Prostate gland (tissue), 2 donors: ENCODE measurements around the gene CCDC32. TPM values are rescaled to one million over a fixed set of nuclear protein-coding genes. Genes with fewer than 3 reads are reported as not detected.

Experiments
- DNase-seq: peaks from one replicate; pipeline ENCODE4 v3.0.0-alpha.2; 2019; ENCODE audit warnings: low spot score
- H3K27ac ChIP-seq, 2 donors: fragments of 200-600 bp; sonication (generic); 2 replicates each; pipeline ENCODE4 v1.5.1; 2017 to 2019
- H3K27me3 ChIP-seq: fragments of 200-600 bp; sonication (generic); replicated peaks from 2 replicates; pipeline ENCODE4 v1.5.1; 2019; ENCODE audit not compliant: insufficient read depth
- H3K36me3 ChIP-seq, 2 donors: fragments of 200-600 bp; sonication (generic); 1 replicate in 1 of 2; 2 replicates in 1 of 2; pipeline versions ENCODE4 v1.5.1 to v1.8.1; 2017 to 2019
- H3K4me1 ChIP-seq: fragments of 200-600 bp; sonication (generic); replicated peaks from 2 replicates; pipeline ENCODE4 v1.5.1; 2019
- H3K4me3 ChIP-seq, 2 donors: fragments of 200-600 bp; sonication (generic); 2 replicates each; pipeline ENCODE4 v1.5.1; 2017 to 2019
- H3K9me3 ChIP-seq: fragments of 200-600 bp; sonication (generic); 2 replicates; pipeline ENCODE4 v1.5.1; 2017
- CTCF ChIP-seq, 4 experiments: fragments of 200-600 bp in 2 of 4; fragments of 450-650 bp in 2 of 4; sonication (generic) in 2 of 4; IDR thresholded peaks; 1 replicate in 3 of 4; 2 replicates in 1 of 4; pipeline ENCODE4 v1.5.1; 2016 to 2019; ENCODE audit warnings: antibody characterized with exemption in 4 of 4, mild to moderate bottlenecking in 2 of 4, moderate library complexity in 2 of 4
- POLR2A ChIP-seq: fragments of 450-650 bp; IDR thresholded peaks from one replicate; pipeline ENCODE4 v1.6.1; 2016; ENCODE audit warnings: antibody characterized with exemption, mild to moderate bottlenecking
- POLR2AphosphoS5 ChIP-seq: sonication (generic); formaldehyde crosslinking; IDR thresholded peaks from one replicate; pipeline ENCODE4 v1.6.1; 2017; ENCODE audit warnings: antibody characterized with exemption
- WGBS: methylation state at CpG from one replicate; pipeline ENCODE4 v1.1.5; 2018; 5-methylcytosine and 5-hydroxymethylcytosine counted together
- intact Hi-C: fragments of 100-400 bp; cut with DNase I; formaldehyde crosslinking; loops from one replicate; pipeline ENCODE4 v1.14.2; 2022
- total RNA-seq, 2 donors: library from RNA; depleted of rRNA; stranded (reverse); fragments of >200 nt; gene quantifications; one replicate each; pipeline ENCODE4 v1.1.0, GENCODE V29; 2016

Gene CCDC32
- total RNA-seq, 2 donors from 2014 or later = 17.5 to 27.5 TPM

GRCh38 chr15:40543082-40543481, 21.8 kb downstream of the CCDC32 start:
- Histone ChIP-seq H3K9me3 (no peaks in the 10 kb centered on the region), H3K36me3 (no peaks in the 10 kb centered on the region), H3K27ac (no peak overlapping the region), H3K27me3 (no peaks in the 10 kb centered on the region), H3K4me3 (no peak overlapping the region), H3K4me1 (no peaks in the 10 kb centered on the region)
- WGBS = 53% methylated on average over 3 of the region's 3 CpGs
- no peak for TF ChIP-seq POLR2A
- no peak for TF ChIP-seq POLR2AphosphoS5
- no peak for TF ChIP-seq CTCF (IDR thresholded peaks at IDR 0.05)
- intact Hi-C loops = no loop called here
- DNase-seq = no peak

GRCh38 chr15:40538976-40539375, 25.9 kb downstream of the CCDC32 start:
- 94% methylated on average over 6 of the region's 6 CpGs for WGBS
- intact Hi-C loops = no loop called here
- H3K4me1 ChIP-seq = no peaks in the 10 kb centered on the region
- no peaks in the 10 kb centered on the region for H3K27me3 ChIP-seq
- H3K27ac ChIP-seq = no peak overlapping the region
- no peak for DNase-seq
- H3K9me3 ChIP-seq = no peaks in the 10 kb centered on the region
- H3K36me3 ChIP-seq = no peaks in the 10 kb centered on the region
- no peak overlapping the region for H3K4me3 ChIP-seq
- TF ChIP-seq CTCF (IDR thresholded peaks at IDR 0.05) (no peak), POLR2AphosphoS5 (no peak), POLR2A (no peak)

- intact Hi-C loops = no loop called here
- no peak overlapping the region for H3K4me3 ChIP-seq
- H3K9me3 ChIP-seq = no peaks in the 10 kb centered on the region
- TF ChIP-seq POLR2AphosphoS5 = no peak
- no peak for TF ChIP-seq POLR2A
- no peak for TF ChIP-seq CTCF (IDR thresholded peaks at IDR 0.05)
- no peak overlapping the region for H3K27ac ChIP-seq
- H3K27me3 ChIP-seq = no peaks in the 10 kb centered on the region
- no peaks in the 10 kb centered on the region for H3K4me1 ChIP-seq
- DNase-seq = no peak
- WGBS = 57% methylated on average over 5 of the region's 5 CpGs
- no peaks in the 10 kb centered on the region for H3K36me3 ChIP-seq
Observed at GRCh38 chr15:40536501-40536900, 28.3 kb downstream of the CCDC32 start.

GRCh38 chr15:40534371-40534770, 30.5 kb downstream of the CCDC32 start:
- DNase-seq = no peak

More at GRCh38 chr15:40534371-40534770, 30.5 kb downstream of the CCDC32 start:
- Histone ChIP-seq H3K27ac (no peak overlapping the region), H3K9me3 (no peaks in the 10 kb centered on the region), H3K4me3 (no peak overlapping the region), H3K36me3 (no peaks in the 10 kb centered on the region), H3K4me1 (no peaks in the 10 kb centered on the region), H3K27me3 (no peaks in the 10 kb centered on the region)
- 81% methylated on average over 5 of the region's 5 CpGs for WGBS
- intact Hi-C loops = no loop called here
- no peak for TF ChIP-seq POLR2A
- no peak for TF ChIP-seq CTCF (IDR thresholded peaks at IDR 0.05)
- TF ChIP-seq POLR2AphosphoS5 = no peak
